ENCODE data around the gene ZBTB14.

ZBTB14 gene

GRCh38 chr18:5317186-5317585 lies 21.7 kb upstream of the ZBTB14 start:
- ChIA-PET POLR2A (no interaction called here), CTCF (no interaction called here)
- no peak for TF ChIP-seq LEF1 (IDR thresholded peaks at IDR 0.05; ENCODE audit: borderline replicate concordance)
- no peak for TF ChIP-seq ZNF384 (IDR thresholded peaks at IDR 0.05)
- TF ChIP-seq SP1 (IDR thresholded peaks at IDR 0.05) = no peak
- TF ChIP-seq HDGF (IDR thresholded peaks at IDR 0.05; ENCODE audit: borderline replicate concordance) = no peak
- TF ChIP-seq BHLHE40 (IDR thresholded peaks at IDR 0.05; ENCODE audit: borderline replicate concordance) = no peak
- TF ChIP-seq ARNT (IDR thresholded peaks at IDR 0.05) = no peak
- no peak for TF ChIP-seq NFRKB (IDR thresholded peaks at IDR 0.05)
- no peak for TF ChIP-seq PKNOX1 (IDR thresholded peaks at IDR 0.05)
- DNase-seq (ENCODE audit: extremely low spot score) = no peak

GRCh38 chr18:5315838-5316237 lies 20.3 kb upstream of the ZBTB14 start:
- ChIA-PET CTCF (no interaction called here), POLR2A (no interaction called here)
- TF ChIP-seq NFRKB (IDR thresholded peaks at IDR 0.05) (no peak), BHLHE40 (IDR thresholded peaks at IDR 0.05; ENCODE audit: borderline replicate concordance) (no peak), SP1 (IDR thresholded peaks at IDR 0.05) (no peak), TARDBP (IDR thresholded peaks at IDR 0.05) (no peak), CTBP1 (IDR thresholded peaks at IDR 0.05; ENCODE audit: borderline replicate concordance) (no peak), ZNF384 (IDR thresholded peaks at IDR 0.05) (no peak)

GRCh38 chr18:5311301-5311989 lies 15.9 kb upstream of the ZBTB14 start:
- POLR2A ChIA-PET = no interaction called here
- CTCF ChIA-PET = no interaction called here
- no peak for DNase-seq (ENCODE audit: extremely low spot score)
- TF ChIP-seq PKNOX1 (IDR thresholded peaks at IDR 0.05) = peak; percentile 5; the same call in 1 of the 2 replicates
- no peak for TF ChIP-seq FOXM1 (IDR thresholded peaks at IDR 0.05; ENCODE audit: borderline replicate concordance)

More at GRCh38 chr18:5315838-5316237, 20.3 kb upstream of the ZBTB14 start:
- DNase-seq (ENCODE audit: extremely low spot score) = no peak

GRCh38 chr18:5309888-5310470 lies 14.5 kb upstream of the ZBTB14 start:
- POLR2A ChIA-PET = no interaction called here
- CTCF ChIA-PET = no interaction called here
- no peak for DNase-seq (ENCODE audit: extremely low spot score)

GRCh38 chr18:5305835-5306234 lies 10.3 kb upstream of the ZBTB14 start:
- no peak for TF ChIP-seq BHLHE40 (IDR thresholded peaks at IDR 0.05; ENCODE audit: borderline replicate concordance)
- CTCF ChIA-PET = interaction anchor here (0.6 kb wide), 1 partner anchor 1481 kb away, joined by 6 read pairs; no protein-coding TSS in a partner anchor
- no peak for DNase-seq (ENCODE audit: extremely low spot score)
- POLR2A ChIA-PET = interaction anchor here (1.8 kb wide), 1 partner anchor 9 kb away, joined by 7 read pairs; the partner anchor contains the start of gene ZBTB14

More at GRCh38 chr18:5309888-5310470, 14.5 kb upstream of the ZBTB14 start:
- TF ChIP-seq ARNT (IDR thresholded peaks at IDR 0.05) (no peak), PKNOX1 (IDR thresholded peaks at IDR 0.05) (no peak), LEF1 (IDR thresholded peaks at IDR 0.05; ENCODE audit: borderline replicate concordance) (no peak), FOXK2 (IDR thresholded peaks at IDR 0.05) (no peak), NFRKB (IDR thresholded peaks at IDR 0.05) (no peak), SUZ12 (IDR thresholded peaks at IDR 0.05) (no peak), ZNF384 (IDR thresholded peaks at IDR 0.05) (no peak), BHLHE40 (IDR thresholded peaks at IDR 0.05; ENCODE audit: borderline replicate concordance) (no peak), FOXA1 (IDR thresholded peaks at IDR 0.05) (no peak), SP1 (IDR thresholded peaks at IDR 0.05) (no peak), L3MBTL2 (conservative IDR thresholded peaks at IDR 0.05) (no peak), CTBP1 (IDR thresholded peaks at IDR 0.05; ENCODE audit: borderline replicate concordance) (no peak), TARDBP (IDR thresholded peaks at IDR 0.05) (no peak), ELF4 (IDR thresholded peaks at IDR 0.05) (no peak), HDGF (IDR thresholded peaks at IDR 0.05; ENCODE audit: borderline replicate concordance) (no peak), FOXM1 (IDR thresholded peaks at IDR 0.05; ENCODE audit: borderline replicate concordance) (no peak)

GRCh38 chr18:5304232-5304631 lies 8.7 kb upstream of the ZBTB14 start:
- CTCF ChIA-PET = no interaction called here
- POLR2A ChIA-PET = interaction anchor here (1.0 to 1.8 kb wide), 2 partner anchors 8 to 10 kb away, joined by 3 to 7 read pairs; partner anchors contain the start of gene ZBTB14
- TF ChIP-seq FOXK2 (IDR thresholded peaks at IDR 0.05) (no peak), SP1 (IDR thresholded peaks at IDR 0.05) (no peak), HDGF (IDR thresholded peaks at IDR 0.05; ENCODE audit: borderline replicate concordance) (no peak), ARNT (IDR thresholded peaks at IDR 0.05) (no peak), CTBP1 (IDR thresholded peaks at IDR 0.05; ENCODE audit: borderline replicate concordance) (no peak), FOXA1 (IDR thresholded peaks at IDR 0.05) (no peak), LEF1 (IDR thresholded peaks at IDR 0.05; ENCODE audit: borderline replicate concordance) (no peak), L3MBTL2 (conservative IDR thresholded peaks at IDR 0.05) (no peak), ZNF384 (IDR thresholded peaks at IDR 0.05) (no peak)
- DNase-seq (ENCODE audit: extremely low spot score) = no peak

- ChIA-PET CTCF (no interaction called here), POLR2A (no interaction called here)
- TF ChIP-seq FOXK2 (IDR thresholded peaks at IDR 0.05) (no peak), BHLHE40 (IDR thresholded peaks at IDR 0.05; ENCODE audit: borderline replicate concordance) (no peak), TARDBP (IDR thresholded peaks at IDR 0.05) (no peak), SUZ12 (IDR thresholded peaks at IDR 0.05) (no peak), SP1 (IDR thresholded peaks at IDR 0.05) (no peak)
- no peak for DNase-seq (ENCODE audit: extremely low spot score)
These were observed 8.1 kb upstream of the ZBTB14 start for GRCh38 chr18:5303636-5304035.

Measured in HEK293T (cell line).